K562 (cell line): ENCODE data around the gene LMAN2. TPM values are rescaled to one million over a fixed set of nuclear protein-coding genes. Genes with fewer than 3 reads are reported as not detected.

Experiments
- C11orf30 ChIP-seq: fragments of 450-650 bp; IDR thresholded peaks from 2 replicates; pipeline ENCODE4 v1.6.1; 2016; ENCODE audit warnings: low read depth, mild to moderate bottlenecking
- CHD4 ChIP-seq: fragments of 200-600 bp; sonication (generic); IDR thresholded peaks from 3 replicates; pipeline ENCODE4 v1.6.1; 2012; ENCODE audit warnings: low read depth, mild to moderate bottlenecking, mixed read lengths, low read length, inconsistent platforms; ENCODE audit not compliant: insufficient read depth, insufficient replicate concordance, poor library complexity, severe bottlenecking
- E2F4 ChIP-seq: sonication (generic); formaldehyde crosslinking; IDR thresholded peaks from 2 replicates; pipeline ENCODE4 v1.8.0; 2022; ENCODE audit warnings: mild to moderate bottlenecking, low read depth, missing genetic modification reagents
- GATAD2A ChIP-seq: fragments of 450-650 bp; IDR thresholded peaks from 2 replicates; pipeline ENCODE4 v1.6.1; 2017
- HMG20B ChIP-seq: fragments of 250-450 bp; sonication (Bioruptor Pico); IDR thresholded peaks from 2 replicates; pipeline ENCODE4 v1.5.0; 2021; ENCODE audit warnings: mild to moderate bottlenecking
- HNRNPH1 ChIP-seq: fragments of 200-400 bp; formaldehyde crosslinking; optimal IDR thresholded peaks from 2 replicates; pipeline ENCODE3; 2017; ENCODE audit warnings: low read depth, mild to moderate bottlenecking, low read length, moderate library complexity
- HOXB6 ChIP-seq: fragments of 250-450 bp; sonication (Bioruptor Pico); IDR thresholded peaks from 2 replicates; pipeline ENCODE4 v1.5.1; 2022; ENCODE audit warnings: mild to moderate bottlenecking, borderline replicate concordance
- NR2C2 ChIP-seq, 2 experiments: fragments of 200-800 bp in 1 of 2; sonication (Bioruptor generic) in 1 of 2; sonication (generic) in 1 of 2; formaldehyde crosslinking in 1 of 2; IDR thresholded peaks; 2 replicates each; pipeline versions ENCODE4 v1.6.1 to v1.8.0; 2016 to 2022; ENCODE audit warnings: mild to moderate bottlenecking in 1 of 2, missing compliant biosample characterization in 1 of 2, missing genetic modification characterization in 1 of 2, missing genetic modification reagents in 1 of 2
- PHF20 ChIP-seq: fragments of 450-650 bp; IDR thresholded peaks from 2 replicates; pipeline ENCODE4 v1.6.1; 2018; ENCODE audit not compliant: partially characterized antibody
- RBBP5 ChIP-seq: fragments of 200-600 bp; sonication (generic); IDR thresholded peaks from 2 replicates; pipeline ENCODE4 v1.6.1; 2012; ENCODE audit warnings: borderline replicate concordance, mild to moderate bottlenecking, low read length, control low read depth, inconsistent platforms; ENCODE audit not compliant: insufficient read depth, poor library complexity, severe bottlenecking
- RBM25 ChIP-seq: fragments of 200-400 bp; formaldehyde crosslinking; IDR thresholded peaks from 2 replicates; pipeline ENCODE4 v1.6.1; 2018; ENCODE audit warnings: low read length, low read depth, moderate library complexity; ENCODE audit not compliant: severe bottlenecking
- SFPQ ChIP-seq: fragments of 200-400 bp; formaldehyde crosslinking; IDR thresholded peaks from 2 replicates; pipeline ENCODE4 v1.6.1; 2017; ENCODE audit warnings: mild to moderate bottlenecking, low read depth, low read length, moderate library complexity
- SRSF7 ChIP-seq: fragments of 200-400 bp; formaldehyde crosslinking; optimal IDR thresholded peaks from 2 replicates; pipeline ENCODE3; 2017; ENCODE audit warnings: mild to moderate bottlenecking, low read depth, low read length
- TCF15 ChIP-seq: fragments of 250-450 bp; sonication (Bioruptor Pico); IDR thresholded peaks from 2 replicates; pipeline ENCODE4 v1.8.0; 2022; ENCODE audit warnings: moderate library complexity, mild to moderate bottlenecking, inconsistent platforms
- ZBTB1 ChIP-seq: sonication (generic); formaldehyde crosslinking; IDR thresholded peaks from 2 replicates; pipeline ENCODE4 v1.8.1; 2023; ENCODE audit warnings: missing genetic modification reagents, low read depth, mild to moderate bottlenecking, borderline replicate concordance
- ZBTB43 ChIP-seq: sonication (generic); formaldehyde crosslinking; IDR thresholded peaks from 2 replicates; pipeline ENCODE4 v1.8.0; 2023; ENCODE audit warnings: mild to moderate bottlenecking, missing genetic modification reagents
- ZNF146 ChIP-seq: IDR thresholded peaks from one replicate; pipeline ENCODE4 v1.6.1; 2018; ENCODE audit warnings: missing compliant biosample characterization; ENCODE audit not compliant: unreplicated experiment
- ZNF311 ChIP-seq: fragments of 250-450 bp; sonication (Bioruptor Pico); IDR thresholded peaks from 2 replicates; pipeline ENCODE4 v1.4.0; 2020; ENCODE audit warnings: mild to moderate bottlenecking, moderate library complexity
- ZNF398 ChIP-seq: fragments of 250-450 bp; sonication (Bioruptor Pico); IDR thresholded peaks from 2 replicates; pipeline ENCODE4 v1.8.0; 2021; ENCODE audit warnings: moderate library complexity, mild to moderate bottlenecking, inconsistent platforms
- polyA plus RNA-seq, 8 experiments: library from polyadenylated mRNA; depleted of rRNA in 4 of 8; stranded (reverse) in 5 of 8; unstranded in 3 of 8; fragments of >200 nt; fragmentation: Nextera tagmentation in 2 of 8; fragmentation: Illumina TruSeq in 1 of 8; extraction: Ambion mirVana in 2 of 8; extraction: Trizol in 1 of 8; gene quantifications; 2 replicates each; pipeline versions ENCODE4 v1.2.1 to v1.2.3, GENCODE V29; 2011 to 2014; ENCODE audit warnings: inconsistent platforms in 1 of 8, missing spikeins in 1 of 8
- total RNA-seq, 7 experiments: library from RNA; depleted of rRNA in 6 of 7; stranded (reverse); fragments of >200 nt in 6 of 7; fragmentation: Illumina TruSeq in 2 of 7; extraction: Trizol in 2 of 7; gene quantifications; 2 replicates each; pipeline versions ENCODE4 v1.2.1 to v1.2.3, GENCODE V29; 2011 to 2021; ENCODE audit warnings: low replicate concordance in 1 of 7

LMAN2 gene
- total and polyA plus RNA-seq, 9 of the 15 experiments (the other 6 are each of a cell fraction or from before 2014, with no cell fraction given) = 2.7 to 254 (median 136) TPM

GRCh38 chr5:177362610-177363507 is 11.4 kb upstream of the LMAN2 start (continued):
- TF ChIP-seq ZNF398 (CRISPR knock-in tag) = no peak
- TF ChIP-seq HOXB6 (CRISPR knock-in tag) = no peak
- TF ChIP-seq C11orf30 = no peak
- no peak for TF ChIP-seq SFPQ
- no peak for TF ChIP-seq ZNF311 (CRISPR knock-in tag)
- no peak for TF ChIP-seq HMG20B (CRISPR knock-in tag)
- no peak for TF ChIP-seq ZNF146 (CRISPR knock-in tag)
- TF ChIP-seq GATAD2A = peak; percentile 73; the same call in 1 of the 2 replicates
- no peak for TF ChIP-seq SRSF7
- TF ChIP-seq TCF15 (CRISPR knock-in tag) = no peak
- TF ChIP-seq RBM25 = no peak
- TF ChIP-seq CHD4 = no peak
- peak; percentile 53 for TF ChIP-seq RBBP5
- peak; percentile 10 for TF ChIP-seq PHF20
- no peak for TF ChIP-seq ZBTB43 (CRISPR knock-in tag)
- no peak for TF ChIP-seq ZBTB1 (CRISPR knock-in tag)
- no peak for TF ChIP-seq E2F4 (CRISPR knock-in tag)
- TF ChIP-seq NR2C2 (CRISPR knock-in tag; IDR thresholded peaks at IDR 0.05) = no peak
- peak; percentile 91 for TF ChIP-seq NR2C2 (tag; IDR thresholded peaks at IDR 0.05)
- TF ChIP-seq HNRNPH1 = no peak
